Type B pancreatic cell (in vitro differentiated cells): ENCODE measurements around the gene CUX1. TPM values are rescaled to one million over a fixed set of nuclear protein-coding genes. Genes with fewer than 3 reads are reported as not detected.

ENCODE experiments used
- DNase-seq: peaks from one replicate; pipeline ENCODE4 v3.0.0; 2021; ENCODE audit warnings: mixed read lengths; ENCODE audit not compliant: unreplicated experiment; ENCODE audit errors: extremely low spot score
- H3K27ac Mint-ChIP-seq: 2 replicates; pipeline ENCODE4 v1.8.0; 2021; ENCODE audit warnings: mild to moderate bottlenecking, mixed read lengths
- H3K27me3 Mint-ChIP-seq: 2 replicates; pipeline ENCODE4 v1.8.0; 2021; ENCODE audit warnings: mixed read lengths
- H3K36me3 Mint-ChIP-seq: 2 replicates; pipeline ENCODE4 v1.8.0; 2021; ENCODE audit warnings: mixed read lengths
- H3K4me1 Mint-ChIP-seq: one replicate; pipeline ENCODE4 v1.8.0; 2021; ENCODE audit warnings: mixed read lengths; ENCODE audit not compliant: unreplicated experiment
- H3K4me3 Mint-ChIP-seq: 2 replicates; pipeline ENCODE4 v1.8.0; 2021; ENCODE audit warnings: mild to moderate bottlenecking, mixed read lengths
- H3K9me3 Mint-ChIP-seq: 2 replicates; pipeline ENCODE4 v1.8.0; 2021; ENCODE audit warnings: mixed read lengths
- CTCF ChIP-seq: fragments of 200-600 bp; sonication (generic); conservative IDR thresholded peaks from 2 replicates; pipeline ENCODE4 v1.5.0; 2021; ENCODE audit warnings: antibody characterized with exemption, mild to moderate bottlenecking
- total RNA-seq: library from RNA; stranded (reverse); gene quantifications from 2 replicates; pipeline ENCODE4 v1.2.1, GENCODE V29; 2021; ENCODE audit warnings: low replicate concordance

The CUX1 gene
- total RNA-seq, 1 donor from 2014 or later = 76.4 TPM

DNA sequence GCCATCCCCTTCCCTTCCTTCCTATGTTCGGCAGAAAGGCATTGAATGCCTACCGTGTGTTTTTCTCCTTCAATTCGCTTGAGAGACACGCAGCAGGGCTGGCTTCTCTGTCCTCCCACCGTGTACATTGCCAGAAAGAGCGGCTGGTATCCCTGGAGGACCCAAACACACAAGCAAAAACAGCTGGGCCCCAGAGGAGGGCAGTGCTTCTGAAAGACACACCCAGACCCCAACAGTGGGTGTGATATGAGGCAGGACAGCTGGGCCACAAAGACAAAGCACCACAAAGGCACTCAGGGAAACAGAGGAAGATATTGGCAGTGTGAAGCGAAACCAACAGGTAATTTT lies 336.1 kb downstream of the CUX1 start:
- no peak for TF ChIP-seq CTCF
- no peak for DNase-seq
- H3K36me3 Mint-ChIP-seq = peaks cover 15% of the 10 kb centered on the region

GRCh38 chr7:102154425-102154824 lies 337.0 kb downstream of the CUX1 start:
- Mint-ChIP-seq H3K9me3 (peaks cover 6% of the 10 kb centered on the region), H3K4me3 (no peak overlapping the region), H3K27ac (no peak overlapping the region), H3K36me3 (peaks cover 15% of the 10 kb centered on the region), H3K27me3 (no peaks in the 10 kb centered on the region), H3K4me1 (peaks cover 24% of the 10 kb centered on the region)
- DNase-seq = no peak
- TF ChIP-seq CTCF = no peak

More for the DNA sequence above, 336.1 kb downstream of the CUX1 start:
- H3K9me3 Mint-ChIP-seq = peaks cover 6% of the 10 kb centered on the region
- H3K27ac Mint-ChIP-seq = peak overlapping the region; percentile 98
- H3K4me3 Mint-ChIP-seq = peak overlapping the region; percentile 35
- peaks cover 24% of the 10 kb centered on the region for H3K4me1 Mint-ChIP-seq
- no peaks in the 10 kb centered on the region for H3K27me3 Mint-ChIP-seq

- H3K27ac Mint-ChIP-seq = peak overlapping the region; percentile 67
- TF ChIP-seq CTCF = no peak
- DNase-seq = no peak
- H3K4me1 Mint-ChIP-seq = peaks cover 19% of the 10 kb centered on the region
- no peak overlapping the region for H3K4me3 Mint-ChIP-seq
- no peaks in the 10 kb centered on the region for H3K27me3 Mint-ChIP-seq
- peaks cover 6% of the 10 kb centered on the region for H3K9me3 Mint-ChIP-seq
- peaks cover 15% of the 10 kb centered on the region for H3K36me3 Mint-ChIP-seq
Measured at GRCh38 chr7:102155821-102156441, 338.5 kb downstream of the CUX1 start.

DNA sequence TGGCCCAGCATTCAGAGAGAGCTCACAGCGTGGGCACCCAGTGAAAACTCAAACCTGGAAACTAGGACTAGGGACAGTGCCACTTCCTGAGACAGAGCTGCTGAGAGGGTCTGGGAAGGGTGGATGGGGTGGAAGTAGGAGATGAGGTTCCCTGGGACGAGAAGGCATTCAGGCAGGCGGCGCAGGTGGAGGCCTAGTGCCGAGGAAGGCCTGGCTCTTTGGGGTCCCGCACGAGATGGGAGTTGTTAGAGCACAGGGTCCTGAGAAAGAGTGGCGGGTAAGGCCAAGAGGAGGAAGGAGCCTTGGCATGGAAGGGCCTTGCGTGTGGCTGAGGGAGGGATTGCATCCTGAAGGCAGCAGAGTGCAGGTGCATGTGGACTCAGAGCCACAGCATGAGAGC lies 339.4 kb downstream of the CUX1 start:
- TF ChIP-seq CTCF = no peak
- H3K9me3 Mint-ChIP-seq = peaks cover 6% of the 10 kb centered on the region
- no peaks in the 10 kb centered on the region for H3K27me3 Mint-ChIP-seq
- H3K4me1 Mint-ChIP-seq = peaks cover 17% of the 10 kb centered on the region
- no peak for DNase-seq
- H3K4me3 Mint-ChIP-seq = no peak overlapping the region
- H3K36me3 Mint-ChIP-seq = peaks cover 17% of the 10 kb centered on the region
- H3K27ac Mint-ChIP-seq = no peak overlapping the region

DNA sequence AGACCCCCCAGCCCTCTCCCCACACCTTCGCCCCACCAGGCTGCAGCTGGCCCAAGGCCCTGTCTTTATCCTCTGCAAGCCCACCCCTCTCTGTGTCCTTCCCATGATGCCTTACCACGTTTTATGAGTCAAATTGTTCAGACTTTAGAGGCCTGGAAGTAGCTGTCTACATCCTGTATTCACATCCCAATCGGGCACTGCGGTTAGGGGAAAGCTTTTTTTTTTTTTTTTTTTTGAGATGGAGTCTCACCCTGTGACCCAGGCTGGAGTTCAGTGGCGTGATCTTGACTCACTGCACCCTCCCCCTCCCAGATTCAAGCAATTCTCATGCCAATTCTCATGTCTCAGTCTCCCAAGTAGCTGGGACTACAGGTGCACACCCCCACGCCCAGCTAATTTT lies 347.7 kb downstream of the CUX1 start:
- no peak overlapping the region for H3K27ac Mint-ChIP-seq
- peaks cover 5% of the 10 kb centered on the region for H3K4me1 Mint-ChIP-seq

More for the DNA sequence above, 347.7 kb downstream of the CUX1 start:
- Mint-ChIP-seq H3K4me3 (no peak overlapping the region), H3K27me3 (no peaks in the 10 kb centered on the region), H3K9me3 (no peaks in the 10 kb centered on the region), H3K36me3 (peaks cover 16% of the 10 kb centered on the region)
- TF ChIP-seq CTCF = no peak
- no peak for DNase-seq
